Measurements from ENCODE around the gene USP34. TPM values are rescaled to one million over a fixed set of nuclear protein-coding genes. Genes with fewer than 3 reads are reported as not detected.

The USP34 gene
- total and polyA plus RNA-seq, 2 experiments from 2014 or later, result 81.8 to 157 TPM

DNA sequence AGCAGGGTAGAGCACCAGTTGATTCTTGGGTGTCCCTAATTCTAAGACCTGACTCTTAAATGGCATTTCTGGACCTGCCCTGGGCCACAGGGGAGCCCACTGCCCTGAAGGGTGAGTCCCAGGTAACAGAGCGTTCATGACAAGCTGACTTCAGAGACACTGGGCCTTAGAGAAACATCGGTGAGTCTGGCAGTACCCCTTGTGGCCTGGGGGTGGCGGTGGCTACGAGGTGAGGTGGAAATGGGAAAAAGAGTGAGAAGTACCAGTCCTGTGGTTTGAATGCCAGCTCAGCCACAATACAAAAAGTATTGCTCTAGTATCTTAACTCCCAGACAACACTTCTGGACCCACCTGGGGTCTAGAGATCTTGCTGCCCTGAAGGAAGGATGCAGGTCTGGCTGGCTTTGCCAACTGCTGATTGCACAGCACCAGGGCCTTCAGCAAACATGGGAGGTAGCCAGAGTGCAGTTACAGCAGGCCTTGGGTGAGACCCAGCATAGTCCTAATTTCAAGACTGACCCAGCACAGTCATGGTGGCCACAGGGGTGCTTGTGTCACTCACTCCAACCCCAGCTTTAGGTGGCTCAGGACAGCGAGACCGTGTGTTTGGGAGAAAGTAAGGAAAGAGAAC lies 44.5 kb downstream of the USP34 start:
- no peak for TF ChIP-seq ZNF114 (CRISPR knock-in tag; IDR thresholded peaks at IDR 0.05)
- TF ChIP-seq, protein P1, sequence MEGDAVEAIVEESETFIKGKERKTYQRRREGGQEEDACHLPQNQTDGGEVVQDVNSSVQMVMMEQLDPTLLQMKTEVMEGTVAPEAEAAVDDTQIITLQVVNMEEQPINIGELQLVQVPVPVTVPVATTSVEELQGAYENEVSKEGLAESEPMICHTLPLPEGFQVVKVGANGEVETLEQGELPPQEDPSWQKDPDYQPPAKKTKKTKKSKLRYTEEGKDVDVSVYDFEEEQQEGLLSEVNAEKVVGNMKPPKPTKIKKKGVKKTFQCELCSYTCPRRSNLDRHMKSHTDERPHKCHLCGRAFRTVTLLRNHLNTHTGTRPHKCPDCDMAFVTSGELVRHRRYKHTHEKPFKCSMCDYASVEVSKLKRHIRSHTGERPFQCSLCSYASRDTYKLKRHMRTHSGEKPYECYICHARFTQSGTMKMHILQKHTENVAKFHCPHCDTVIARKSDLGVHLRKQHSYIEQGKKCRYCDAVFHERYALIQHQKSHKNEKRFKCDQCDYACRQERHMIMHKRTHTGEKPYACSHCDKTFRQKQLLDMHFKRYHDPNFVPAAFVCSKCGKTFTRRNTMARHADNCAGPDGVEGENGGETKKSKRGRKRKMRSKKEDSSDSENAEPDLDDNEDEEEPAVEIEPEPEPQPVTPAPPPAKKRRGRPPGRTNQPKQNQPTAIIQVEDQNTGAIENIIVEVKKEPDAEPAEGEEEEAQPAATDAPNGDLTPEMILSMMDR (conservative IDR thresholded peaks at IDR 0.05; ENCODE audit: low read depth in 2 of 2), result peak; percentile 68 to 84
- Histone ChIP-seq H3K4me1 (ENCODE audit: insufficient read depth) (peaks cover 33% of the 10 kb centered on the region), H3F3A (replicated peaks; ENCODE audit: low read depth) (0 out of 2 replicates have a peak, but pooled peaks cover 3% of the 10 kb centered on the region), H2AFZ (no peak overlapping the region), H3K27ac (ENCODE audit: low read depth) (peak overlapping the region; percentile 57), H4K20me1 (replicated peaks; ENCODE audit: insufficient read depth) (peaks cover 33% of the 10 kb centered on the region), H3K4me3 (no peak overlapping the region), H3K27me3 (ENCODE audit: insufficient read depth) (no peaks in the 10 kb centered on the region), H3K79me2 (replicated peaks; ENCODE audit: insufficient read depth) (peaks cover 100% of the 10 kb centered on the region), H3K9me2 (ENCODE audit: insufficient read depth) (no peaks in the 10 kb centered on the region), H3K4me2 (no peak overlapping the region), H3K36me3 (ENCODE audit: insufficient read depth) (no peaks in the 10 kb centered on the region)
- peaks cover 40% of the 10 kb centered on the region for H3K4me1 Mint-ChIP-seq
- H3K4me3 Mint-ChIP-seq, result no peak overlapping the region
- DNase-seq (ENCODE audit: low spot score) (peak; percentile 89), ATAC-seq (peak; percentile 92)
- no peaks in the 10 kb centered on the region for H3K9me3 Mint-ChIP-seq
- H3K27ac Mint-ChIP-seq, result no peak overlapping the region
- H3K27me3 Mint-ChIP-seq (ENCODE audit: insufficient read depth, low read depth, poor library complexity), result peaks cover 9% of the 10 kb centered on the region
- peaks cover 3% of the 10 kb centered on the region; the same call in 1 of the 3 replicates for H3K36me3 Mint-ChIP-seq (ENCODE audit: low read depth)

DNA sequence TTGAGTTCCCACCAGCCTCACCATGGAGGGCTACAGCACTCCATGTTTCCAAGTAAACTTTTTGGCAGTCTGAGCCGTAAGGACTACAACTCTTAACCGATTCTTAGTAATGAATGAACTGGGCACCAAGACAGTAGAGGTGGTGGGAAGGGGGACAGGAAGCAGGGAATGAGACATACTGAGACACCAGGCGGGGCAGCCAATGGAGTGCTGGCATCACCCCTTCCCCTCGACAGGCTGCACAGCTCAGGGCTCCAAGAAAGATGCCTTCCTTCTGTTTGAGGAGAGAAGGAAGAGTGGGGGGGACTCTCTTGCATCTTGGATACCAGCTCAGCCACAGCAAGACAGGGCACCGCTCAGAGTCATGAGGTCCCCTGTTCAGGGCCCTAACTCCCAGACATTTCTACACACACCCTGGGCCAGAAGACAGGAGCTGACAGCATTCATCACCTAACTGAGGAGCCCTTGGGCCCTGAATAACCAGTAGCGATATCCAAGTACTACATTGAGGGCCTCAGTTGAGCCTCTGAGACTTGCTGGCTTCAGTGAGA lies 45.2 kb downstream of the USP34 start:
- DNase-seq (ENCODE audit: low spot score) (no peak), ATAC-seq (peak; percentile 12)
- Mint-ChIP-seq H3K36me3 (ENCODE audit: low read depth) (no peaks in the 10 kb centered on the region), H3K9me3 (no peaks in the 10 kb centered on the region), H3K27me3 (ENCODE audit: insufficient read depth, low read depth, poor library complexity) (peaks cover 9% of the 10 kb centered on the region), H3K4me3 (no peak overlapping the region; the same call in 2 of the 3 replicates), H3K4me1 (peaks cover 40% of the 10 kb centered on the region), H3K27ac (peak overlapping the region; percentile 92)
- H3K4me2 ChIP-seq, result peak overlapping the region; percentile 35; the same call in 1 of the 2 replicates
- H3K27ac ChIP-seq (ENCODE audit: low read depth), result peak overlapping the region; percentile 57
- peaks cover 33% of the 10 kb centered on the region for H3K4me1 ChIP-seq (ENCODE audit: insufficient read depth)
- H3K36me3 ChIP-seq (ENCODE audit: insufficient read depth), result no peaks in the 10 kb centered on the region
- H2AFZ ChIP-seq, result no peak overlapping the region
- H3K4me3 ChIP-seq, result no peak overlapping the region
- peaks cover 100% of the 10 kb centered on the region for H3K79me2 ChIP-seq (replicated peaks; ENCODE audit: insufficient read depth)
- H3K27me3 ChIP-seq (ENCODE audit: insufficient read depth), result no peaks in the 10 kb centered on the region
- H3K9me2 ChIP-seq (ENCODE audit: insufficient read depth), result no peaks in the 10 kb centered on the region
- H3F3A ChIP-seq (replicated peaks; ENCODE audit: low read depth), result 0 out of 2 replicates have a peak, but pooled peaks cover 3% of the 10 kb centered on the region
- peaks cover 34% of the 10 kb centered on the region for H4K20me1 ChIP-seq (replicated peaks; ENCODE audit: insufficient read depth)
- no peak for TF ChIP-seq ZNF114 (CRISPR knock-in tag; IDR thresholded peaks at IDR 0.05)
- TF ChIP-seq, protein P2, sequence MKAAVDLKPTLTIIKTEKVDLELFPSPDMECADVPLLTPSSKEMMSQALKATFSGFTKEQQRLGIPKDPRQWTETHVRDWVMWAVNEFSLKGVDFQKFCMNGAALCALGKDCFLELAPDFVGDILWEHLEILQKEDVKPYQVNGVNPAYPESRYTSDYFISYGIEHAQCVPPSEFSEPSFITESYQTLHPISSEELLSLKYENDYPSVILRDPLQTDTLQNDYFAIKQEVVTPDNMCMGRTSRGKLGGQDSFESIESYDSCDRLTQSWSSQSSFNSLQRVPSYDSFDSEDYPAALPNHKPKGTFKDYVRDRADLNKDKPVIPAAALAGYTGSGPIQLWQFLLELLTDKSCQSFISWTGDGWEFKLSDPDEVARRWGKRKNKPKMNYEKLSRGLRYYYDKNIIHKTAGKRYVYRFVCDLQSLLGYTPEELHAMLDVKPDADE (IDR thresholded peaks at IDR 0.05), result no peak
- no peak for TF ChIP-seq NANOG (IDR thresholded peaks at IDR 0.05; ENCODE audit: borderline replicate concordance)
- TF ChIP-seq JUNB (IDR thresholded peaks at IDR 0.05; ENCODE audit: unreplicated experiment), result no peak
- TF ChIP-seq, protein P3, sequence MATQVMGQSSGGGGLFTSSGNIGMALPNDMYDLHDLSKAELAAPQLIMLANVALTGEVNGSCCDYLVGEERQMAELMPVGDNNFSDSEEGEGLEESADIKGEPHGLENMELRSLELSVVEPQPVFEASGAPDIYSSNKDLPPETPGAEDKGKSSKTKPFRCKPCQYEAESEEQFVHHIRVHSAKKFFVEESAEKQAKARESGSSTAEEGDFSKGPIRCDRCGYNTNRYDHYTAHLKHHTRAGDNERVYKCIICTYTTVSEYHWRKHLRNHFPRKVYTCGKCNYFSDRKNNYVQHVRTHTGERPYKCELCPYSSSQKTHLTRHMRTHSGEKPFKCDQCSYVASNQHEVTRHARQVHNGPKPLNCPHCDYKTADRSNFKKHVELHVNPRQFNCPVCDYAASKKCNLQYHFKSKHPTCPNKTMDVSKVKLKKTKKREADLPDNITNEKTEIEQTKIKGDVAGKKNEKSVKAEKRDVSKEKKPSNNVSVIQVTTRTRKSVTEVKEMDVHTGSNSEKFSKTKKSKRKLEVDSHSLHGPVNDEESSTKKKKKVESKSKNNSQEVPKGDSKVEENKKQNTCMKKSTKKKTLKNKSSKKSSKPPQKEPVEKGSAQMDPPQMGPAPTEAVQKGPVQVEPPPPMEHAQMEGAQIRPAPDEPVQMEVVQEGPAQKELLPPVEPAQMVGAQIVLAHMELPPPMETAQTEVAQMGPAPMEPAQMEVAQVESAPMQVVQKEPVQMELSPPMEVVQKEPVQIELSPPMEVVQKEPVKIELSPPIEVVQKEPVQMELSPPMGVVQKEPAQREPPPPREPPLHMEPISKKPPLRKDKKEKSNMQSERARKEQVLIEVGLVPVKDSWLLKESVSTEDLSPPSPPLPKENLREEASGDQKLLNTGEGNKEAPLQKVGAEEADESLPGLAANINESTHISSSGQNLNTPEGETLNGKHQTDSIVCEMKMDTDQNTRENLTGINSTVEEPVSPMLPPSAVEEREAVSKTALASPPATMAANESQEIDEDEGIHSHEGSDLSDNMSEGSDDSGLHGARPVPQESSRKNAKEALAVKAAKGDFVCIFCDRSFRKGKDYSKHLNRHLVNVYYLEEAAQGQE (IDR thresholded peaks at IDR 0.05; ENCODE audit: unreplicated experiment), result no peak
- no peak for TF ChIP-seq CREB1 (CRISPR knock-in tag; IDR thresholded peaks at IDR 0.05; ENCODE audit: low read depth)
